CD4-positive, alpha-beta T cell treated with Interleukin-15 for 4 hours (primary cell): ENCODE results near the gene TBCD.

Experiments used
- DNase-seq: peaks from one replicate; pipeline ENCODE4 v3.0.0-alpha.2; 2020; ENCODE audit warnings: low spot score

Gene TBCD

GRCh38 chr17:82832881-82833475, 81.1 kb downstream of the TBCD start:
- no peak for DNase-seq

- DNase-seq: no peak
Observed at GRCh38 chr17:82835122-82835521, 83.3 kb downstream of the TBCD start.

- DNase-seq: no peak
Observed at GRCh38 chr17:82835766-82836512, 84.1 kb downstream of the TBCD start.

DNA sequence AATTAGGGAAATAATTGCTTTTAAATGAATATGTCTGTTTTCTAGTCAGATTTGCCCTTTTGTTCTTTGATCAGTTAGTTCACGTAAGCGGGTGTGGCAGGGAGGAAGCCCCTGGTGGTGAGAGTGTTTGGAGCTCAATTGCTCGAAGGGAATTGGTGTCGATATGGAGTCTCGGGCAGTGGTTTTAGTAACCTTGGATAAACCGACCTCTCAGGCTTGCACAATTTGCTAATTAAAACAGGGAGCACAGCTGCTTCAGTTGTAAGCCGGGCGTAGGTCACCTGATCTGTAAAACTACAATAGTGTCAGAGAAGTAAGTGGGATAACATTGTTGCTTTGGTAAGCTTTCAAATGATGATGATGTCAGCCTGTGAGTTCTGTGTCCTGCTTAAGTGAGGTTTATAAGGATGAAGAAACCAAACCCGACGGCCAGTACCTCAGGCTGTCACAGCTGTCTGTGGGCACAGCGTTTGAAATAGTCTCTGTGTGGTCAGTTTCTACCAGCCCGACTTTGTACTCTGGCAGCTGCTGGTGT, 85.0 kb downstream of the TBCD start:
- no peak for DNase-seq

- DNase-seq: no peak
Observed at GRCh38 chr17:82837586-82838320, 85.9 kb downstream of the TBCD start.

- no peak for DNase-seq
Observed at GRCh38 chr17:82838386-82839063, 86.7 kb downstream of the TBCD start.

DNA sequence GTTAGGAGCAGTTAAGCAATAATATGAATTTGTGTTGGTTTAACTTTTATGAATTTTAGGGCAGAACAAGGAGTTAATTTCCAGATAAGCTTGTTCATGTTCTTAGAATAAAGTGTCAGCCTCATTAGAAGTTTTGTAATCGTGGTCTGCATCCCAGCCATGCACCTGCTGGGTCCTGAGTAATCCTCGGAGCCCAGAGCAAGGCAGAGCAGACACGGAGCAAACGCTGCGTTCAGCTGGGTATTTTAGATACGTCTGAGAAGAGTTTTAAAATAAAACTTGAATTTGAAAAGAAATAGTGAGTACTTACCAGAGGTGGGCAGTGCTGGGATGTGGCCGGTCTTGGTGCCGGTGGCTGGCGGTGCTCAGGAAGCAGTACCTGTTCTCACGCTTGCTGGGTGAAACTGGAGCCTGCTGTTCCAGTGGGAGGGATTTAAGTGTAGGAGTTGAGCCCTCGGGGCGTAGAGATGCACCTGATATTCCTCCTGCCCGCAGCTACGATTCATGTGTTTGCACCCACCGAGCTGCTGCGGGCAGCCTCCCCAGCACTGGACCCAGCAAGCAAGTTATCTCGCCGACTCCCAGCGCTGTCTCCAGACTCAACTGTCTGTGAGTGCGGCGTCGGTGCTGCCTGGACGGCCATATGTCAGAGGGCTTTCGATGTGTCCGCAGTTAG, 87.9 kb downstream of the TBCD start, which contains the start of gene ZNF750:
Gene ZNF750, minus strand, starts transcription at position 406 of the 676 bp plus-strand sequence. CDS start 7,568 bp downstream, outside the sequence.
- no peak for DNase-seq

DNA sequence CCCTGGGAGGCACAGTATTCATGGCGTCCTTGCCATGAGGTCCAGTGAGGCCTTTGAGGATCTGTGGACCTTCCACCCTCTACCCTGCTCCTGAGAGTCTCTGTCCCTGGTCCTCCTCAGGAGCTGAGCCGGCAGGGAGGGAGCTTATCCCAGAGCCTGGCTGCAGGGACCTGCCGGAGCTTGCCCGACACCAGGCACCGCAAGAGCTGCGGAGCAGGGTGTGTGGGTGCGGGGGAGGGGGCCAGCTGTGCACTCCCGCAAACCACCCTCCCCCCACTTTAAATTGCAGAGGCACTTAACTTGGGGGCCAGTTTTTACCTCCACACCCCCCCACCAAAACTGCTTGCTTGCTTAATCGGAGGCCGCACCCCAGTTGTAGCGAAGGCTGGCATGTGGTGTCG, 88.6 kb downstream of the TBCD start:
- DNase-seq: no peak

DNA sequence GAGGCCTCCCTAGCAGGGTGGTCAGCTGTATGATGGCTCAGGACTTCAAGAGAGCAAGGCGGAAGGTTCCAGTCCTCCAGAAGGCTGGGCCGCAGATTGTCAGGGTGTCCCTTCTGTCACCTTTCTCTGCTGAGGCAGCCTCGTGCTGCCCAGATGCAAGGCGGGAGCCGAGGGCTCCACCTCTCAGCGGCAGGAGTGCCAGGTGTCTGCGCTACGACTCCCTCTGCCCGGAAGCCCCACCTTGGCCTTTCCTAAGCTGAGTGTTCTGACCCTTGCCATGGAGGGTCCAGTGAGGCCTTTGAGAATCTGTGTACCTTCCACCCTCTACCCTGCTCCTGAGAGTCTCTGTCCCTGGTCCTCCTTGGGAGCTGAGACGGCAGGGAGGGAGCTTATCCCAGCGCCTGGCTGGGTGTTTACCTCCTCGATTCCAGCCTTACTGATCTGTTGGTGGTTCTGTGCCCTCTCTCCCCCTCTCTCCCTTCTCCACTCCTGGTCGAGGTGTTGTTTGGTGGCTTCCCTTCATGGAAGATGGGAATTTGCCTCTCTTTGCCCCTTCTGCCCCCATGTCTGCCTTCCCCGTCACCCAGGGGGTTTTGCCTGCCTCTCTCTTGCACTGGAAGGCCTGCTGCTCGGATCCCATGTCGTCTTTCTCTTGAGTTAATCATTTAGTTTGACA, 90.2 kb downstream of the TBCD start:
- no peak for DNase-seq

- no peak for DNase-seq
Observed at GRCh38 chr17:82843904-82844680, 92.2 kb downstream of the TBCD start.

DNA sequence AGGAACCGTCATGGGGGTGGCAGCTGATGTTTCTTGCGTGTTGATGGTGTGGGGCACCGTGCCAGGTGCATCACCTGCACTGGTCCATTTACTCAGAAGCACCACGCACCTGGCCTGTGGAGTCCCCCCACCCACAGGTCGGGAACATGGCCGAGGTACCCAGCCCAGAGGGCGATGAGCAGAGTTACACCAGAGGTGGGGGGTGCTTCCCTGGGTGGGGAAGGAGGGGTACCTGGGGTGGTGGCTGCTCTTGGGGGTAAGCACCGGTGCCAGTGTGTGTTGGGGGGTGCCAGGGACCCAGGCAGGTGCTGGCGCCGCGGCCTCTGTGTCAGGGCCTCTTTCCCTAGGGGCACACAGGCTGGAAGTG, 92.9 kb downstream of the TBCD start:
- no peak for DNase-seq

GRCh38 chr17:82845163-82845807, 93.4 kb downstream of the TBCD start:
- no peak for DNase-seq

DNA sequence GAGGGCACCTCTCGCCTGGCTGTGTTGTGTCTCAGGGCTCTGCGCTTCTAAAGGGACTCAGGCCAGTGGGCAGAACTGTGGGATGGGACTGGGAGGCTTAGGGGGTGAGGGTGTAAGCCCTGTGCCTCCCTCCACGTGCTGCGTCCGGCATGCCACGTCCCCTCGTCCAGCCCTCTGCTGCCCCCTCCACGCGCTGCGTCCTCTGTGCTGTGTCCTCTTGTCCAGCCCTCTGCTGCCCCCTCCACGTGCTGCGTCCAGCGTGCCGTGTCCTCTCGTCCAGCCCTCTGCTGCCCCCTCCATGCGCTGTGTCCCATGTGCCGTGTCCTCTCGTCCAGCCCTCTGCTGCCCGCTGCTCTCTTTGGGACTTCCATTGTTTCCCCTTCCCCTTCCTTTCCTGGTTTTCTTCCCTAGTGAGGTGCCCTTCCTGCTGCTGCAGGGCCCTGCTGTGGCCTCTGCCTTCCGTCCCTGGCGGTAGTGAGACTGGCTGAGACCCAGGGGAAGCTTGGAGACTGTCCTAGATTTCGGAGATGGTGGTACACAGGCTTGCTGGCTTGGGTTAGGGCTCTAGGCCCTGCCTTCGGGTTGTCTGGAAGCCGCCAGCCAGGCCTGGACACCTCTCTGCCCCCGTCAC, 94.3 kb downstream of the TBCD start:
- no peak for DNase-seq

- peak; percentile 47 for DNase-seq
Observed at GRCh38 chr17:82848022-82848592, 96.2 kb downstream of the TBCD start.

- no peak for DNase-seq
Observed at GRCh38 chr17:82849076-82849945, 97.4 kb downstream of the TBCD start.

DNA sequence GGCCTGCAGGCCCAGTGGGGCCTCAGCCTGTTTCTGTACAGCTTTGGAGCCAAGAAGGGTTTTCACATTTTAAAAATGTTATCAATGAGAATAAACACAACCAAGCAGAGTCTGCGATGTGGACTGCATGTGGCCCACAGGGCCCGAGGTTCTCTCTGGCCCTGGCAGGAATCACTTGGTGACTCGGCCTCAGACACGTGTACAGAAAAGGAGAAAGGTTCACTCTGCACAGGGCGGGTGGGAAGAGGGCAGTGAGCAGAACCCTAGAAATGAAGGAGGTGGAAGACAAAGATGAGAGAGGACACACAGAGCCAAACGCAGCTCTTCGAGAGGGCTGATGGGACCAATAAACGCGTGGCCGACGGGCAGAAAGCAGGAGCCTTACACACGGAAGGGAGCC, 99.5 kb downstream of the TBCD start:
- no peak for DNase-seq

DNA sequence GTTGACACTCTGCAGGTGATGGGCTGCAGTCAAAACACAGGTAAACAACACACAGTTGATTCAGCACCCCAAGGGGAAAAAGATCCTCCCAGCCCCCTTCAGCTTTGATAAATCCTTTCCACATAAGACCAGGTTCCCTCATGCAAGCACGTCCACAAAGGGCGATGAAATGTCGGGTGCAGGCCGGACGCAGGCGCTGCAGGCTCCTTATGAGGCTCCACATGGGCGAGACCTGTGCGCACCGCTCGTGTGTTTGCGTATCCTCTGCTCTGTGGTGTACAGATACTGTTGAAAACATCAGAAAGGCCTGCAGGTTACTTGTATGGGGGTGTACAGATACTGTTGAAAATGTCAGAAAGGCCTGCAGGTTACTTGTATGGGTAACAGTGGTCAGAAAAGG, 102.4 kb downstream of the TBCD start:
- no peak for DNase-seq

- DNase-seq: no peak
Observed at GRCh38 chr17:82856361-82856760, 104.5 kb downstream of the TBCD start.
